PC-3 (cell line): ENCODE results near the gene RAP1GAP2. TPM values are rescaled to one million over a fixed set of nuclear protein-coding genes. Genes with fewer than 3 reads are reported as not detected.

Experiments
- ATAC-seq: fragments of 200-7000 bp; cut with Tn5 transposase; 2 replicates; pipeline ENCODE4 v1.9.1; 2020; ENCODE audit warnings: mild to moderate bottlenecking, moderate library complexity
- BruUV-seq: library from RNA; stranded (reverse); fragments of 400-500 nt; replicated peaks from 2 replicates; lab custom pipeline; 2021; lab: Mats Ljungman, UMichigan
- CTCF ChIA-PET: fragments of 300-600 bp; sonication (Branson Sonifier 250); formaldehyde crosslinking; loops from one replicate; lab custom pipeline; 2022; ENCODE audit warnings: antibody characterized with exemption; lab: Charles Lee
- POLR2A ChIA-PET: fragments of 300-600 bp; sonication (Branson Sonifier 250); formaldehyde crosslinking; loops from one replicate; lab custom pipeline; 2022; ENCODE audit warnings: antibody characterized with exemption; ENCODE audit not compliant: unreplicated experiment; lab: Charles Lee
- DNase-seq: peaks from one replicate; pipeline ENCODE4 v3.0.0-alpha.2; 2015
- H2AFZ ChIP-seq: fragments of 300-600 bp; sonication (generic); 2 replicates; pipeline ENCODE4 v1.6.0; 2016; ENCODE audit warnings: antibody characterized with exemption, low read length
- H3F3A ChIP-seq: fragments of 300-600 bp; sonication (generic); one replicate; pipeline ENCODE4 v1.6.0; 2017; ENCODE audit warnings: antibody characterized with exemption, low read length, control low read depth, mild to moderate bottlenecking; ENCODE audit not compliant: unreplicated experiment
- H3K27ac ChIP-seq: fragments of 300-600 bp; sonication (generic); 2 replicates; pipeline ENCODE4 v1.5.1; 2016; ENCODE audit warnings: mild to moderate bottlenecking, low read length
- H3K27me3 ChIP-seq: fragments of 300-600 bp; sonication (generic); 2 replicates; pipeline ENCODE4 v1.6.1; 2016; ENCODE audit warnings: low read length, mixed read lengths
- H3K36me3 ChIP-seq: fragments of 300-600 bp; sonication (generic); 2 replicates; pipeline ENCODE4 v1.6.1; 2016; ENCODE audit warnings: low read depth, mixed run types, low read length, mixed read lengths
- H3K4me1 ChIP-seq: fragments of 300-600 bp; sonication (generic); 2 replicates; pipeline ENCODE4 v1.5.1; 2016; ENCODE audit warnings: low read length; ENCODE audit not compliant: insufficient read depth
- H3K4me2 ChIP-seq: fragments of 300-600 bp; sonication (generic); 2 replicates; pipeline ENCODE4 v1.6.0; 2016; ENCODE audit warnings: low read length
- H3K4me3 ChIP-seq: fragments of 300-600 bp; sonication (generic); 2 replicates; pipeline ENCODE4 v1.5.1; 2016; ENCODE audit warnings: mild to moderate bottlenecking, low read length, mixed read lengths
- H3K79me2 ChIP-seq: fragments of 300-600 bp; sonication (generic); 2 replicates; pipeline ENCODE4 v1.6.1; 2017; ENCODE audit warnings: low read length, mixed read lengths
- H3K9ac ChIP-seq: fragments of 300-600 bp; sonication (generic); 2 replicates; pipeline ENCODE4 v1.6.0; 2016; ENCODE audit warnings: mild to moderate bottlenecking, low read length
- H3K9me2 ChIP-seq: fragments of 300-600 bp; sonication (generic); replicated peaks from 2 replicates; pipeline ENCODE4 v1.6.1; 2016; ENCODE audit warnings: mixed run types, low read length, mixed read lengths
- H3K9me3 ChIP-seq: fragments of 300-600 bp; sonication (generic); 2 replicates; pipeline ENCODE4 v1.6.1; 2016; ENCODE audit warnings: low read length, mixed read lengths
- H4K20me1 ChIP-seq: fragments of 300-600 bp; sonication (generic); 2 replicates; pipeline ENCODE4 v1.6.1; 2016; ENCODE audit warnings: low read length, mixed read lengths
- EZH2 ChIP-seq: fragments of 300-600 bp; sonication (generic); IDR thresholded peaks from one replicate; pipeline ENCODE4 v1.6.1; 2017; ENCODE audit warnings: antibody characterized with exemption, mild to moderate bottlenecking, low read length; ENCODE audit not compliant: unreplicated experiment
- EZH2phosphoT487 ChIP-seq: fragments of 300-600 bp; sonication (generic); IDR thresholded peaks from 2 replicates; pipeline ENCODE4 v1.6.1; 2018; ENCODE audit warnings: mild to moderate bottlenecking, antibody characterized with exemption, low read length, borderline replicate concordance
- intact Hi-C: fragments of 100-400 bp; cut with micrococcal nuclease; formaldehyde crosslinking; loops from 2 replicates; pipeline ENCODE4 v1.9.0; 2023
- total RNA-seq: library from RNA; depleted of rRNA; stranded (reverse); fragments of >200 nt; gene quantifications from 2 replicates; pipeline ENCODE4 v1.2.3, GENCODE V29; 2014
- TF ChIP-seq, protein P1 (sequence below): fragments of 300-600 bp; sonication (generic); conservative IDR thresholded peaks from 2 replicates; pipeline ENCODE4 v1.5.1; 2017; ENCODE audit warnings: antibody characterized with exemption, low read depth, mild to moderate bottlenecking, low read length

The RAP1GAP2 gene
- total RNA-seq, 1 experiment from 2014 or later, result 14.5 TPM

DNA sequence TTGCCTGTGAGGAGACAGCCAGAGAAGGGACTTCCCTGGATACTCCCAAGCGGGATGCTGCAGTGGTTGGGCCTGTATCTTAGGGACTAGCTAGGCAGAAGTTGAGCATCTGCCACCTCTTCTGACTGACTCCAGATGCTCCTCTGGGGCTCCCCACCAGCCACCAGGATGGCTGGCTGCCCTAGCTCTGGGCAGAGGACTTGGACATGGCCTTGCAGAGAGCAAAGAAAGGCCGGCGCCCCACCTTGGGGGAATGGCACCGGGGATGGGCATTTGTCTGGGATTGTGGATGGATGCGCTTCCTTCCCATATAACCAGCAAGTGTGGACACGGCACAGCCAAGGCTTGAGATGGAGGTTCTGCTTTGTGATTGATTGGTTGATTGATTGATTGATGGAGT is 198.2 kb downstream of the RAP1GAP2 start:
- Histone ChIP-seq H3K9me2 (no peaks in the 10 kb centered on the region), H3K27ac (no peak overlapping the region), H3K27me3 (no peaks in the 10 kb centered on the region), H3K4me1 (peaks cover 25% of the 10 kb centered on the region), H3K79me2 (no peaks in the 10 kb centered on the region), H2AFZ (no peak overlapping the region), H3K4me3 (no peak overlapping the region), H4K20me1 (no peaks in the 10 kb centered on the region), H3K9ac (no peak overlapping the region), H3K36me3 (no peaks in the 10 kb centered on the region), H3K4me2 (no peak overlapping the region), H3K9me3 (no peaks in the 10 kb centered on the region), H3F3A (no peaks in the 10 kb centered on the region)
- ATAC-seq (no peak), DNase-seq (no peak)
- POLR2A ChIA-PET, result no interaction called here
- intact Hi-C loops, result no loop called here
- TF ChIP-seq, protein P1, sequence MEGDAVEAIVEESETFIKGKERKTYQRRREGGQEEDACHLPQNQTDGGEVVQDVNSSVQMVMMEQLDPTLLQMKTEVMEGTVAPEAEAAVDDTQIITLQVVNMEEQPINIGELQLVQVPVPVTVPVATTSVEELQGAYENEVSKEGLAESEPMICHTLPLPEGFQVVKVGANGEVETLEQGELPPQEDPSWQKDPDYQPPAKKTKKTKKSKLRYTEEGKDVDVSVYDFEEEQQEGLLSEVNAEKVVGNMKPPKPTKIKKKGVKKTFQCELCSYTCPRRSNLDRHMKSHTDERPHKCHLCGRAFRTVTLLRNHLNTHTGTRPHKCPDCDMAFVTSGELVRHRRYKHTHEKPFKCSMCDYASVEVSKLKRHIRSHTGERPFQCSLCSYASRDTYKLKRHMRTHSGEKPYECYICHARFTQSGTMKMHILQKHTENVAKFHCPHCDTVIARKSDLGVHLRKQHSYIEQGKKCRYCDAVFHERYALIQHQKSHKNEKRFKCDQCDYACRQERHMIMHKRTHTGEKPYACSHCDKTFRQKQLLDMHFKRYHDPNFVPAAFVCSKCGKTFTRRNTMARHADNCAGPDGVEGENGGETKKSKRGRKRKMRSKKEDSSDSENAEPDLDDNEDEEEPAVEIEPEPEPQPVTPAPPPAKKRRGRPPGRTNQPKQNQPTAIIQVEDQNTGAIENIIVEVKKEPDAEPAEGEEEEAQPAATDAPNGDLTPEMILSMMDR, result no peak
- no peak for TF ChIP-seq EZH2phosphoT487
- TF ChIP-seq EZH2, result no peak
- CTCF ChIA-PET, result no interaction called here
- BruUV-seq, result no TSS peak

DNA sequence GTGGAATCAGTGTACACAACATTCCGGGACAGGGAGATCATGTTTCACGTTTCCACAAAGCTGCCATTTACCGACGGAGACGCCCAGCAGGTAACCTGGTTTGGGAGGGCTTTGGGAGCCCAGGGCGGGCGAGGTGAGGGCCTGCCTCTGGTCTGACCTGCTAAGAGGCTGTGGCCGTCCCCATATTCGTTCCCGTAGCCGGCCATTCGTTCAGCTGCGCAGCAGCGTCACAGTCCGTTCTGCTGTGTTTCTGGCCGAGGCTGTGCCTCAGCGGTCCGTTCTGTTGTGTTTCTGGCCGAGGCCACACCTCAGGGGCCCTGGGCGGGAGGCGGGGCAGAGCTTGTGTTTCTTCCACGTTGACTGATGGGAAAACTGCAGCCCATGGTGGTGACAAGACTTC is 199.1 kb downstream of the RAP1GAP2 start:
- POLR2A ChIA-PET, result no interaction called here
- H3K36me3 ChIP-seq, result no peaks in the 10 kb centered on the region
- no peak overlapping the region for H3K4me3 ChIP-seq
- H3K4me1 ChIP-seq, result peaks cover 25% of the 10 kb centered on the region
- intact Hi-C loops, result no loop called here
- no TSS peak for BruUV-seq
- no peaks in the 10 kb centered on the region for H3K79me2 ChIP-seq
- TF ChIP-seq, protein P1, result no peak
- TF ChIP-seq EZH2 (no peak), EZH2phosphoT487 (no peak)
- H3K9me2 ChIP-seq, result no peaks in the 10 kb centered on the region
- no peak overlapping the region for H3K27ac ChIP-seq
- H3K9me3 ChIP-seq, result no peaks in the 10 kb centered on the region
- H2AFZ ChIP-seq, result no peak overlapping the region
- H3K9ac ChIP-seq, result no peak overlapping the region
- H3F3A ChIP-seq, result no peaks in the 10 kb centered on the region
- ATAC-seq (no peak), DNase-seq (no peak)
- H4K20me1 ChIP-seq, result no peaks in the 10 kb centered on the region
- CTCF ChIA-PET, result no interaction called here
- no peaks in the 10 kb centered on the region for H3K27me3 ChIP-seq
- no peak overlapping the region for H3K4me2 ChIP-seq

DNA sequence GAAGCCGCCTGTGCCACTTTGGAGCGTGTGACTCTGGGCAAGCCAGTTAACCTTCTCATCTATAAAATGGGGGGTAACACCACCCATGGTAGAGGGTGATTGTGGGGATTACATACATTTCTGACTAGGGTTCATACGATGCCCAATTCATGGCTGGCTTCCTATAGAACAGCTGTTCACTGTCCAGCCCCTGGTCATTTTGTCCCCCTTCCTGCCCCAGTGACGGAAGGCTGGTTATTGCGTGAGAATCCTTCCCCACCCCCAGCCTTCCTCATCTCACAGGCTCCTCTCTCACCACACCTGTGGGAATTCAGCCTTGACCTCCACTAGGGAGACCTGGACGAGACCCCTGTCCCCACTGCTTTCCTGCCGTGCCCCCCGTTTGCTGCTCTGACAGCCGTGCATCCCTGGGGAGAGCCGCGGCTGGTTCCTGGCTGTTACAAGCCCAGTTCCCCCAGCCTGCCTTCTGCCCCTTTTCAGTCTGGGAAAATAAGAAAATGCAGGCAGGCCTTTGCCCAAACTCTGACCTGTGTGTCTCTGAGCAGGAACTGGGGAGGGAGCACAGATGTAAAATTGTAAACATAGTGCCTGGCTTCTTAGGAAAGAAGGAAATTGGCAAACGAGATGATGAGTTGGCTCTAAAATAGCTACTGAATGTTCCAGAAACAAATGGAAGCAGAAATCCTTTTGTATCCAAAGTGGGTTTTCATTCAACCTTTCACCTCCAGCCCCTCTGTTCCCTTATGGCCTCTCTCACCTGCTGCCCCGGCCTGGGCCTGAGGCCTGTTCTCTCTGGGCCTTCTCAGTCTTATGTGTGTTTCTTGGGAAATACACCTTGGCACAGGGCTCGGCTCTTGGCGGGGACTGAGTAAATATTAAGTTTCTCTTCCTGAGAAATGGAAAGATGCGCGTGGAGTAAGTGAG is 199.9 kb downstream of the RAP1GAP2 start:
- no peak overlapping the region for H3K9ac ChIP-seq
- no peaks in the 10 kb centered on the region for H3K9me2 ChIP-seq
- no peaks in the 10 kb centered on the region for H3K36me3 ChIP-seq
- no peak overlapping the region for H2AFZ ChIP-seq
- ATAC-seq, result no peak
- no peak for DNase-seq
- POLR2A ChIA-PET, result no interaction called here
- H3K27me3 ChIP-seq, result no peaks in the 10 kb centered on the region
- no peak overlapping the region for H3K27ac ChIP-seq
- intact Hi-C loops, result no loop called here
- H3K79me2 ChIP-seq, result no peaks in the 10 kb centered on the region
- no TSS peak for BruUV-seq
- no peaks in the 10 kb centered on the region for H3F3A ChIP-seq
- H4K20me1 ChIP-seq, result no peaks in the 10 kb centered on the region
- H3K4me3 ChIP-seq, result no peak overlapping the region
- H3K9me3 ChIP-seq, result no peaks in the 10 kb centered on the region
- peaks cover 25% of the 10 kb centered on the region for H3K4me1 ChIP-seq
- H3K4me2 ChIP-seq, result no peak overlapping the region
- CTCF ChIA-PET, result no interaction called here
- no peak for TF ChIP-seq EZH2phosphoT487
- TF ChIP-seq, protein P1, result no peak
- no peak for TF ChIP-seq EZH2
